Measurements from ENCODE around the gene ADA.
"Not testable (repeated sequence)": the region's sequence is repeated elsewhere in the genome, so short reads cannot be mapped to it uniquely, and the experiment has no call there.

The ADA gene

DNA sequence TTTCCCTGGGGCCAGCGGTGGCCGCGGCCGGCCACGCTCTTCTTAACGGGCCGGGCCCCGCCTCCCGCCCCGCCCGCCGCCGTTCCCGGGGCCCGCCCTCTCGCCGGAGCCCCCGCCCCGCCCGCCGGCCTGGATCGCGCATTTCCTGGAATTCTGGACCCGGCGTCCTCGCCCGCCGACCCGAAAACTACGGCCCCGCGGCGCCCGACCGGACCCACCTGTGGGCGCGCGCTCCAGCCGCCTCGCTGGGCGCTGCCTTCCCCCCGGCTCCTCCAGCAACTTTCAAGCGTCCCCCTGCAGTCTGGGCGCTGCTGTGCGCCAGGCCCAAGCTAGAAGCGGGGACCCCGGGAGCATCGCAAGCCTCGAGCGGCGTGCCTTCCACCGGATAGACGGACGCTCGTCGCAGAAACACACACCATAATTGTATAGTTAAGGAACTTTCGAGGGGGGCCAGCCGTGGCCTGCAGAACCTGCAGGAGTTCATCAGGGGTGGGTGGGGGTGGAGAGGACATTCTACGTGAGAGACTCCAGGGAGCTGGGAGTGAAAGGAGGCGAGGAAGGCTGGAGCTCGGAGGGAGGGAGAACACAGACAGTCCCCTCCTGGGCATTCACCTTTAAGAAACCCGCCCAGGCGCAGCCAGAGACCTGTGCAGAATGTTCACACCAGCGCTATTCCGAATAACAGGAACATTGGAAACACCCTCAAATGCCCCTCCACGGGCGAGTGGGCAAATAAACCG lies at the start of gene ADA:
TSS of gene ADA (minus strand) at position 16 of the 740 bp plus-strand sequence. CDS start 92 bp downstream, outside the sequence.
- peak; percentile 11 for DNase-seq

DNA sequence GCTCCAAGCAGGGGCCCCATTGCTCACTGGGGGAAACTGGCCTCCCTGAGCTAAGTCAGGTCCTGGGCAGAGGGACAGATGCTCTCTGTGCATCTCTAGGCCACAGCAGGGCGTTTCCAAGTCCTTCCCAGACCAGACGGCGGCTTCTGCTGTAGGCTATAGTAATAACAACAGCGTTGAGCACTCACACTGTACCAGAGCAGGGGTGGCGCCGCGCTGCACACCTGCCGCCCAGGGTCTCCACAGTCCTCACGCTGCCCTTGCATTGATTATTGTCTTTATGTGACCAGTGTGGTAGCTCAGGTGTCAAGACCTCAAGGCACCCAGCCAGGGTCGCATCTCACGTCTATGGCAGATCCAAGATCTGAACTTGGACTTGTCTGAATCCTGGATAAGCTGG lies 48.8 kb upstream of the ADA start:
- peak; percentile 51 for DNase-seq

DNA sequence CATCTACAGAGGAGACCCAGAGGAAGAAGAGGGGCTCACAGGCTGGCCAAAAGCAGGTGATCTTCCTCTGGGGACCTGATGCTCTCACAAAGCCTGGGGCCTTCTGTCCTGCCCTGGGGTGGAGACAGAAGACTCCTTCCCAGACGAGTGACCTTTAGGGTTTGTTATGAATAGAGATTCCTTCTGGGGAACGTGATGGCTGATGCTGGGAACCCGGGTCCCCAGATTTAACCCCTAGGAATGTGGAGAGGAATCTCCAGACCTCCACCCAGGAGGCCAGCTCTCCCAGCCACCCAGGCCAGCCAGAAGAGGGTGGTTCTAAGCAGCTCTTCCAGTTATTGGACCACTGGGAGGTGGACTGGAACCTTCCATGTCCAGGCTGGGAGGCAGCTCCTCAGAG lies 46.9 kb upstream of the ADA start:
- no peak for DNase-seq

- DNase-seq: not testable (repeated sequence)
These were observed 45.5 kb upstream of the ADA start for GRCh38 chr20:44697041-44697440.

GRCh38 chr20:44696315-44696714 lies 44.8 kb upstream of the ADA start:
- no peak for DNase-seq

- no peak for DNase-seq
These were observed 44.3 kb upstream of the ADA start for GRCh38 chr20:44695674-44696300.

DNA sequence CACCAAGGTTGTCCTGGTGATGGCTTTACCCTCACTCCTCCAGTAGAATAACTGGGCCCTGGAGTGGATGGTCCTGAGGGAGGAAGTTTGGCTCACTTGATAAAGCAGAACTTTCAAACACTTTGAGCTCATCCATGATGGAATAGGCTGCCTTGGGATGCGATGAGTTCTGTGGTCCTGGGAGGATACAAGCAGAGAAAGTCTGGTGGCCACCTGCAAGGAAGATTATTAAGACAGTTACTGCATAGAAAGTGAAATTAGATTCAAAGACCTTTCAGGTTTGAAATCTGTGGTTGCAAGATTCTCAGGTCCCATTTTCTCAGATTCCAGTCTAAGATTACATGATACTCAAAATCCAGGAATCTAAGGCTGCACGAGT lies 43.8 kb upstream of the ADA start:
- DNase-seq: no peak

GRCh38 chr20:44694159-44694558 lies 42.7 kb upstream of the ADA start:
- DNase-seq: no peak

GRCh38 chr20:44693627-44694026 lies 42.1 kb upstream of the ADA start:
- no peak for DNase-seq

DNA sequence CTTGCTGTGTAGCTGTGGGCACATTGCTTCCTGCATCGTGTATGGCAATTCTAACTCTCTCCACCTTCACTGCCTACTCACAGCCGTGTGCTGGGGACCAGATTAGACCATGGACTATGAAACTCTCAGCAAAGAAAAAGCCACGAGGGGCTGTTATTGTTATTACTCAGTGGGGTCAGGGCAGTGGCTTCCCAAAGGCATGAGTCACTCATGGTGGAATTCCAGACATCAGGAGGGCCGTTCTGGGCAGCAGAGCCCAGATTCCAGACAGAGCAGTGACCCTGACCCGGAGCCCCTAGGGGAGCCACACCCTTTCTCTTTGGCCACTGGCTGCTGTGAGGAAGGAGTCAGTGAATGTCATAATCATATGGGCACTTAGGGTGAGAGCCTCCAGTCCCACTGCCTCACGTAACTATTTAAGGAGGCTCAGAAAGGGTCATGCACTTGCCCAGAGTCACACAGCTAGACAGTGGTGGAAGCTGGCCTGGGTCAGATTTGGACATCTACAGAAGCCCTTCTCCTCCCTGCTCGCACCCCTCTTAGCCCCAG lies 41.5 kb upstream of the ADA start:
- DNase-seq: no peak

DNA sequence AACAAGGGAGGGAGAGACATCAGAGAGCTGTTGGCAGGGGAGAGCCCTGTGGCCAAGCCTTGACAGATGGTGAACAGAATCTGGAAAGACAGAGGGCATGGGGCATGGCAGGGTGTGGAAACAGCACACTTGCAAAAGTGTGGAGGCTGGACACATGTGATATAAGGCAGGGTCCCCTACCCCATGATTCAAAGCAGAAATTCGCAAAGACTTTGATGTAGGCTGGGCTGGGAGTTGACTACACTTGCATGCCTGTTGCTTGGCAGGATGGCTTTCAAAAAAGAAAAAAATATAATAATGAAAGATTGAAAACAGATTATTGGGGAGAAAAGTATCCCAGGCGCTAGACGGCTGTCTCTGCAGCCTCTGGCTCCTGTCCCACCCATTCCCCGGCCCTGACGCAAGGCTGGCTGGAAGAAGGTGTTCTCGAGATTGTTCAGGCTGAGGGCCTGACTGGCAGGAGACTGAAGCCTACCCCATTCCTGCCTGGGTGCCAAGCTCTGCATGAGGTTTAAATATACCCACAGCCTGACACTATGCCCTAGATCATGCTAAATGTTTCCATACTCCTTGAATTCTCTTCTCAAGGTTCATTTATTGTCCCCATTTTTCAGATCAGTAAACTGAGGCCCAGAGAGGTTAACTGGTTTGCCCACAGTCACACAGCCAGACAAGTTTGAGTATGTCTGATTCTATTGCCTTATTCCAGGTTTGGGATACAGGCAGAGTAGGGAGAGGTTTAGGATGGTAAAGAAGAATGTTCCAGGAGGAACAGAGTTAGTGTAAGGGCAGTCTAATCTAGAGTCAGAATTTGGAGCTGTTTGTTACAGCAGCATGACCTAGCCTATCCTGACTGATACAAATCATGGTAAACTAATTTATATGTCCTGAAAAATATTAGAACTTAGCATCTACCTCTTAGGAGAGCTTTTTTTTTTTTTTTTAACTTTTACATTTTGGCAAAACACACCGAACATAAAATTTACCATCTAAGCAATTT lies 40.2 kb upstream of the ADA start:
- no peak for DNase-seq

DNA sequence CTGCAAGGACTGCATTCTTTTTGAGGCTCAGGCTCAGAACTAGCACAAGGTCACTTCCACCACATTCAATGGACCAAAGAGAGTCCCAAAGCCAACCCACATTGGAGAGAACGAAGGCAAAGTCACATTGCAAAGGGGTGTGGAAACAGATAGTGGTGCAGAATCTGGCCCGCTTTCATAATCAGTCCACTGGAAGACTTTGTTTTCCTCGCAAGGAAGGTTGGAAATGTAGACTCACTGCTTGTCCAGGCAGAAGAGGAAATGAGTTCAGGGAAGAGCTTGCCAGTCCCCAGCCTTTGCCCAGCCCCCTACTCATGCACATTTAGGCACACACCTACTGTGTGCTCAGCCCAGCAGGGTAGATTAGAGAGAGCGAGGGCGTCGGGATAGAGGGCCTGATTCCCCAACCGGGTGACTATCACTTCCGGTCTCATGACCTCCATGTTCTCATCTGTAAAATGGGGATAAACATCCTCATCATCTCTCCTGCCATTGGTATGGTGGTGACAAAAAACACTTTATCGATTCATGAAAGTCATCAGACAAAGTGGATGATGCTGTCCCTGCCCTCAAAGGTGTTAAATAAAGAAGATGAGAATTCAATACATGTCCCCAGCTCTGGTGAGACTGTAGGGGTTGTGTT lies 39.4 kb upstream of the ADA start:
- DNase-seq: no peak

DNA sequence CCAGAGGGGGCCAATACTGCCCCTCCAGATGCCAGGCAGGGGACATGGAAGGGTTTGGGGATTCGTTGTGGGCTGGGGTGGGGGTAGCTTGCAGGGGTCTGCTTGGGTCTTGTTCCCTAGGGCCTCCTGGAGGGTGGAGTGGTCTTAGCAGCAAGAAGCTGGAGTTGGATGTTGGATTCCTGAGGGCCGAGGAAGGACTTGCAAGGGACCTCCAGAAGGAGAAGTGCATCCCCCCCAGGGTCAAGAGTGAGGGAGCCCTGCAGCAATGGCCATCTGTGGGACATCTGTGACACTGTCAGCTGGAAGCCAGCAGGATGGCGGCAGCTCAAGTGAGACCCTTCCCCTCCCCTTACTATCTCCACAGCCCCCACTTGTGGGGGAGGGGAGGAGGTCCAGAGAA lies 38.3 kb upstream of the ADA start:
- no peak for DNase-seq

DNA sequence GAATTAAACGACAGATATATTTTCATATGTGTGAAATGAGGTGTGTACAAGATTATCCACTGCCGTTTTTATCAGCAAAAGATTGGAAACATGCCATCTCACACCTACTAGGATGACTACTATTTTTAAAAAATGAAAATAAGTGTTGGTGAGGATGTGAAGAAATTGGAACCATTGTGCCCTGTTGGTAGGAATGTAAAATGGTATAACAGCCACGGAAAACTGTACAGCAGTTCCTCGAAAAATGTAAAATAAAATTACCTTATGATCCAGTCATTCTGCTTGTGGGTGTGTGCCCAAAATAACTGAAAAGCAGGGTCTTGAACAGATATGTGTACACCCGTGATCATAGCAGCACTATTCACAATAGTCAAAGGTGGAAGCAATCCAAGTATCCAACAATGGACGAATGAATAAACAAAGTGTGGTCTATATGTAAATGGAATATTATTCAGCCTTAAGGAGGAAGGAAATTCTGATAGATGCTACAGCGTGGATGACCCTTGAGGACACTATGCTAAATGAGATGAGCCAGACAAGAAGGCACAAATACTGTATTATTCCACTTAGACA lies 36.6 kb upstream of the ADA start:
- DNase-seq: no peak

DNA sequence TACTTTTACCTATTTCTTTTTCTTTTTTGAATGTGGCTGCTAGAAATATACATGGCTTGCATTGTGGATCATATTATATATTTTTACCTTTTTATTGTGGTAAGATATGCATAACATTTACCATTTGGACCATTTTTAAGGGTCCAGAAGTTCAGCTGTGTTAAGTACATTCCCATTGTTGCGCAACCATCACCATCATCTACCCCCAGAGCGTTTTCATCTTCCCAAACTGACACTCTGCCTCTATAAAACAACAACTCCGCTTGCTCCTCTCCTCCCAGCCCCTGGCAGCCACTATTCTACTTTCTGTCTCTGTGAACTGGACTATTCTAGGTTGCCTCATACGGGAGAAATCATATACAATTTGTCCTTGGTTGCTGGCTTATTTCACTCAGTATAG lies 35.4 kb upstream of the ADA start:
- DNase-seq: no peak

- DNase-seq: no peak
These were observed 32.8 kb upstream of the ADA start for GRCh38 chr20:44684047-44684967.

DNA sequence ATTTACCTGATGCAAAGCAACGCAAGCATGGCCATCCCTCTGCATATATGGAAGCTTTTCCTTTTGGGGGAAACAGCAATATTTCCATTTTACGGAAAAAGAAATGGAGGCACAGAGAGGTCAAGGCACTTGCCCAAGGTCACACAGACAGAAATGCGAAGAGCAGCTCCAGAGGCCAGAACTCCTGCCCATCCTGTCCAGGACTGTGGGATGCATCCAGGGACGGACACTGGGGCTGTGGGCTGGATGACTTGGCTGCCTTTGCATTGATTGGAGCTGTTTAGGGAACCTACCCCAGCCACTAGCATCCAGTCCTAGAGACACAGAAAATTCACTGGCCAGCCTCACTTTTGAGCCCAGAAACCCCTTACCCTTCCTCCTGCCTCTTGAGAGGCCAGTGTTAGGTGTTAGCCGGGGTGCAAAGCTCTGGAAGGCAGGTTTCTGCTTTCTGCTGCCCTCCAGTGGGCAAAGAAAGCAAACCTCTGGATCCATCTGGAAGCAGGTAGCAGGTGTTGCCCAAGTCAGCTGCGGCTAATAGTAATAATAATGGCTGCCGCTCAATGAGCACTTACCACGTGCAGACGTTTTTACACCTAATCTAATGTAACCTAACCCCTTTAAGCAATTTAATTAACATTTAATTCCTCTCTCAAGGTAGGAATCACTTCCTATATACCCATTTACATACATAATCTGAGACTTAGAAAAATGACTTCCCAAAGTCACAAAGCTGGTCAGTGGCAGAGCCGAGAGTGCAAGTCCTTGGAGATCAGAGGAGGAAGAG lies 32.0 kb upstream of the ADA start:
- DNase-seq: peak; percentile 73

- DNase-seq: no peak
These were observed 30.5 kb upstream of the ADA start for GRCh38 chr20:44681796-44682566.

- DNase-seq: no peak
These were observed 27.6 kb upstream of the ADA start for GRCh38 chr20:44678990-44679611.
